ENCODE data around the gene FANCI. TPM values are rescaled to one million over a fixed set of nuclear protein-coding genes. Genes with fewer than 3 reads are reported as not detected.

The FANCI gene
- total RNA-seq, 1 donor from 2014 or later, result 23.1 TPM

- DNase-seq, result no peak
Measured at GRCh38 chr15:89308236-89308635, 64.5 kb downstream of the FANCI start.

GRCh38 chr15:89309993-89310392 is 66.2 kb downstream of the FANCI start:
- DNase-seq, result no peak

DNA sequence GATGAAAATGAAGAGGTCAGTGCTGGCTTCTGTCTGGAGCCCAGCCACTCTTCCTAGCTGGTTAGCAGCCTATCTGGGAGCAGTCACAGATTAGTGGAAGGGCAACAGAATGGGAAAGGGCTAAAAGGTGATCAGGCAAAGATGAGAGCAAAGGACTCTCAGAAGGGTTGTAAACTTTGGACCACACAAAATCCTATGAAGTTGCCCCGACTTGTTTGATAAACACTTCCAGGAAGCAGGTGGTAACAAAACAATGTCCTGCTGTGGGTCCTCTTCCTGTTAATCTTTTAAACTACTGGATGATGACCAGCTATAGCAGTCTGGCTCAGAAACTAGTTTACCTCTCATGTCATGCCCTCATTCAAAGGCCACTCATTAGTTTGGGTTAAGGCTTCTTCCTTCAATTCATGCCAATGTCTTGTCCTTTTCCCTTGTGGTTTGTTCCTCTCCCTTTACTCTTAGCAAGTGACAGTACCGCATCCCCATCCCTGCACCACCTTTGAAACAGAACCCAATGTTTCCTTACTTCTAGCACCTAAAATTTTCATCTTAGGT is 71.7 kb downstream of the FANCI start:
- DNase-seq, result peak; percentile 54

- DNase-seq, result no peak
Measured at GRCh38 chr15:89316504-89316903, 72.7 kb downstream of the FANCI start.

GRCh38 chr15:89317186-89317720 is 73.5 kb downstream of the FANCI start:
- peak; percentile 60 for DNase-seq

GRCh38 chr15:89319678-89320077 is 75.9 kb downstream of the FANCI start:
- no peak for DNase-seq

GRCh38 chr15:89320200-89320599 is 76.4 kb downstream of the FANCI start:
- no peak for DNase-seq

DNA sequence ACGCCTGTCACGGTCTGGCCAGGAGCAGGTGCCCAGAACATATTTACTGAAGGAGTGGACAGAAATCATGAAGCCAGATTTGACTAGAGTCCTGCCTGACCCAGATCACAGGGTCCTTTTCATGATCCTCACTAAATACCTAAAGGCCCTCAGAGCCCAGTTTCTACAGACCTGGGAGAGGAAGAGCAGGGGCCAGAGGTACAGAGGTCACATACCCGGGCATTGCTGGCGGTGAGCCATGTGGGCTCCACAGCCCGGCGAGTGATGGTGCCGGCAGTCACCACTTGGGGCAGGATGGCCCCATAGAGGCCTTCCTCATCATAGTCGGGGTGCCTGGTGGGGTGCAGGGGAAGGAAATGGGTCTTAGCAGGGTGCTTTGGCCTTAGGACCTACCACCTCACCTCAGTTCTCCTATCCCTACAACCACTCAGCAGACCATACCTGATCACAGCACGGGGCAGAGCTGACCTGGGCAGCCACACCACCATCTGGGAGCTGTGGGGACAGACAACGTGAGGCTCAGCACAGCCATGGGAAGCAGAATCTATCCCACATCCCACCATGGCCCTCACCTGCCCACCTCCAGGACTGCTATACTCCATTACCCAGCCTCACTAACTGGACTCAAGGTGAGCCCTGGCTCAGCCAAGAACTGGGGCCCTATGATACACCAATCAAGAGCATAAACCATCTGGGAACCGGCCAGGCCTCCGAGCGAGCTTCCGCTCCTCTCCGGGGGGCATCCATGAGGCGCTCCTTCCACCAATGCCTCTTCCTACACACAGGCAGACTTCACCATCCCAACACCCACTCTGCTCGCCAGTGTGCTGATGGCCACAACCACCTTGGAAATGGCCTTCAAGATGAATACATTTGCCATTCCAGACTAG is 78.0 kb downstream of the FANCI start:
- no peak for DNase-seq

DNA sequence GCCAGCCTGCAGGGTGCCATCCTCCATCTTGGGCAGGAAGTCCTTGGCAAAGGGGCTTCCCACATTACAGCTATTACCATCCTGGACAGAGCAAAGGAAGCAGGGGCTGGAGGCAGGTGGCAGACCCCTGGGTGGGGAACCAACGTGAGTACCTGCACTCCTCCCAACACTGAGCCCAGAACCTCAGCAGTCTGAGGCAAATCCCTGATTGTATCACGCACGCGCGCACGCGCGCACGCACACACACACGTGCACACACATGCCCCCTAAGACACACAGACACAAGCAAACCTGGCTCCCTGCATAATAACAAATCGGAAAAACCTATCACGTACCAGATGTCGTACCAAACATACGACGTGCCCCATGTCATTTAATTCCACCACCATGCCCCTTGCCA is 79.0 kb downstream of the FANCI start:
- DNase-seq, result no peak

DNA sequence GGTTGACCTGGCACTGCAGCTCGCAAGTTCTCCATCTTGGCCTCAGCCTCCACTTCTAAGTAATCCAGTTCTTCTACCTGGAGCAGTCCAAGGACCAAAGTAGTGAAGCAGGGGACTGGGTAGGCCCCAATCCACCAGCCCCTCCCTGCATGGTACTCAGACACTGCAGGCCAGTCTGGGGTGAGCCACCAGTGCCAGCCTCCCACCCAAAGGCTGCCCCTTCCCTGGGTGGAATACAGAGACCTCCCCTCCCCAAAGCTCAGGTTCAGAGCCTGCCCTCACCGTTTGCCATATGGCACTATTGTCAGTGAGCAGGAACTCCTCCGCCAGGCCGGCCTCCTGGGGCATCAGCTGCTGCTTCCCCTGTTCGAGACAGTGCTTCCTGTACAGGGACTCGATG is 80.0 kb downstream of the FANCI start:
- no peak for DNase-seq

DNA sequence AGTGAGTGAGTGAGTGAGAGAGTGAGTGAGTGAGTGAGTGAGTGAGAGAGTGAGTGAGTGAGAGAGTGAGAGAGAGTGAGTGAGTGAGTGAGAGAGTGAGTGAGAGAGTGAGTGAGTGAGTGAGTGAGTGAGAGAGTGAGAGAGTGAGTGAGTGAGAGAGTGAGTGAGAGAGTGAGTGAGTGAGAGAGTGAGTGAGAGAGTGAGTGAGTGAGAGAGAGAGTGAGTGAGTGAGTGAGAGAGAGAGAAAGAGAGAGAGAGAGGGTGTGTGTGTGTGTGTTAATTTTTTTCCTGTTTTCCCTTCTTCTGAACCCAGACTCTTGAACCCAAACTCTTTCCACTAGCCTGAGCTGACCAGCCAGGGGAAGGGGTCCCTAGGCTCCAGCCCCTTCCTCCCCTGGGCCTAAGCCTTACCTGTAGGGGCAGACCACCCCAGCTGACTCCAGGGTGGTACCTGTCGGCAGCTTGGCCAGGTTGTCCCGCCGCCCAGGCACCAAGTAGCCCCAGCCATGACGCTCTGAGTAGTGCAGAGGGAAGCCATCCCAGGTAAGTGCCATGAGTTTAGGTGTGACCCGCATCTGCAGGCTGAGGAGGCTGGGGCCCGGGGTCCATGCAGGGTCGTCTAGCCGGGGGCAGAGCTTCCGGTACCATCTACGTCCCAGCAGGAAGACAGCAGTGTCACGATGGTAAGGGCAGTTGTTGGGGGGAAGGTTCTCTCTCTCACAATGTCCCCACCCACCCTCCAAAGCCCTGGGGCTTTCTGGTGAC is 81.4 kb downstream of the FANCI start:
- no peak for DNase-seq

- DNase-seq, result no peak
Measured at GRCh38 chr15:89326316-89326715, 82.5 kb downstream of the FANCI start.

GRCh38 chr15:89327113-89327512 is 83.3 kb downstream of the FANCI start:
- no peak for DNase-seq

DNA sequence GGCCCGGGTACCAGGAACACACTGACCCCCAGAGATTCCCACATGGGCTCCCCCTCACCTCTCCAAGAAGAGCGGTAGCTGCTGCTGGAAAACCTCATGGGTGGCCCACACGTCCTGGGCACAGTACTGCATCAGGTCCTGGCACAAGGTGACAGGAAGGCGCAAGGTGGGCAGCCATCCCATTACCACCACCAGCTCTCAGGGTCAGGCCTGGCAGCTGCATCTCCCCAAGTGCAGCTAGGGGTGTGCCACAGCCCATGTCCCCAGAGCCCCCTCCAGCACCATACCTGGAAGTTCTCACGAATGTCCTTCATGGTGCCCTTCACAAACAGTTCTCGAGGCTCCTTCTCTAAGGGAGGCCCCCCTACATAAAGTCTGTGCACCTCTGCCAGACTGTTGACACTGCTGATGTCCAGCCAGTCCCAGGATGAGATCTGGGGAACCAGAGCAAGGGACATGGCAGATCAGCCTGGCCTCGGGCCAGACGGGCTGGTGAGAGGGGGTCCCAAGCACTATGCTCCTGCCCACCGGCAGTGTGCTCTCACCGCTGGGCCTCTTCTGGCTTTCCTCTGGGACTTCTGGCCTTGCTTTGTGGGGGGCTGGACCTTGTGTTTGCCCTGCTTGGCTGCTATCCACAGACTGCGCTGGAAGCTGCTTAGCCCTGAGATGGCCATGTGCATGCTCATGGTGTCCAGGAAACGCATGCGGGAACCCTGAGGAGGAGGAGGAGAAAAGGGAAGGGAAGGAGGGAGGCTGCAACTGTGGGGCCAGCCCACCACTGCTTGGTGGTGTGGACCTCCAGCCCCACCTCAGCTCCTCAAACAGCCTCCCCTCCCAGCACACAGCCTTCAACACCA is 84.8 kb downstream of the FANCI start:
- no peak for DNase-seq

DNA sequence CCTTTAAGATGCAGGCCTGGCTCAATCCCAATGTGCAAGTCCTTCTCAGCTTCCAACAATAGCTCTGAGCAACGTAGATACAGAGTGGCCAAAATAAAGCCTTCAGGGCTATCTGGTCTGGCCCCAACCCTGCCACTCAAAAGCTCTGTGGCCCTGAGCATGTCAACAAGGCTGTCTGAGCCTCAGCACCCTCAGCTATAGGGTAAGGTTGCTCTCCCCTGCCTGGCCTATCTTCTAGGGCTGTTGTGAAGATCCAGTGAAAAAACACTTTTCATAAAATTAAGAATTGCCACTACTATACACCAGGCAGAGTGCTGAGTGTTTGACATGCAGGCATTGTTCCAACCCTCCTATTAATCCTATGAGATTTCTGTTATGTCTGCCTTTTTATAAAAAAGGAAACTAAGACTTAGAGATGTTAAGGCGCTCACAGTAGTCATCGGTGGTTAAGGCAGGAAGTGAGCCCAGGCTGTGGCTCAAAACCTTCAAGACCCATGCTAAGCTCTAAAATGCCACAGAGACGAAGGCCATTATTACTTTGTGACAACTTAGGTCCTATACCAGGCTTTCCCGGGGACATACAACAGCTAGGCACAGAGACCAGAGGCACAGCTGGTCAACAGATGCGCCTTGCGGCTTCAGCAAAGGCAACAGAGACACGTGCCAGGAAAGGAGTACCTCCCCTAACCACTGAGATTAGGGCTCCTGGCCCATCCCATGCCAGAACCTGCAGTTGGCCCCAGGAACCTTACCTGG is 85.7 kb downstream of the FANCI start:
- DNase-seq, result no peak

DNA sequence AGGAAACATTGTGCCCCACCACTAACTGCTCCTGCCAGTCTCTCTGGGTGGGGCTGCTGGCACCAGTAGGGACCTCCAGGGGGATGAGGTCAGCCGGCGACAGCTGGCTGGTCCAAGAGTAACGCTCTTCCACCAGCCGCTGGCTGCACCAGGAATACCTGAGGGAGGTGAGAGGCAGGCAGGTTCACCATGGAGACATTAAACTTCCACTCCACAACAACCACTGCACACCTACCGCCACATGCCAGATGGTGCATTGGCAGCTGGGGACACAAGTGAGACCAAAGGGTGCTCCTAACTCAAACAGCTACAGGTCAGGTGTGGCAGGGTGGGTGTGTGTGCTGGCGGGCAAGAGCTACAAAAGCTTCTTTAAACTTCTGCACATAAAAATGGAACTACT is 86.3 kb downstream of the FANCI start:
- DNase-seq, result no peak

DNA sequence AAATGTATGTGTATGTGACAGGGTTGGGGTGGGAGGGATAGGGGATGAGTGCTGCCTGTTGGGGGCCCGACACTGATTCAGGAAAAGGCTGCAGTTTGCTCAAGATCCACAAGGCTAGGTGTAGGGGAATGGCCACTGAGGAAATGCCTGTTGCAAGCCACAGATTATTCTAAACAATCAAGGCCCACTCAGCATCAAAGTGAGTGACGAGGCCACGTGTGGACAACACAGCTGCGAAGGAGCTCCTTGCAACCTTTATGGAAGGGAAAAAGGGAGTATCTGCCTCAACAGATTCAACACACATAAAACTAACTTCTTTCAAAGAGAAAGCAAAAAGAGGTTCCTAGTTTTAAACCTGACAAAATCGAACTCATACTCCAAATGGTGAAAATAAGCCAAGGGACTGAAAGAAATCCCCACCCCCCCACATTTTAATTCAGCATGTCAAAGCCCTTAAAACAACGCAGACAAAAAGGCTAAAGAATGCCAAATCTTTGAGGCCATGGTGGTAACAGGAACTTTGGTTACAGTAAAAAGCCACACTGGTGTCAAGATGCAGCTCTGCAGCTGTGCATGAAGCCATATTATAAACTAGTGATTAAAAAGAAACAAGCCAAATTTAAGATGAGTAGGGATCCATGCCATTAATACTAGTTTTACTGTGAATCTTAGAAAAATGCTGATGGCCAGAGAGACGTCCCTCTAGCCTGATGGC is 87.3 kb downstream of the FANCI start:
- DNase-seq, result no peak

GRCh38 chr15:89332446-89332845 is 88.7 kb downstream of the FANCI start:
- DNase-seq, result peak; percentile 62

- no peak for DNase-seq
Measured at GRCh38 chr15:89333011-89333860, 89.5 kb downstream of the FANCI start.

DNA sequence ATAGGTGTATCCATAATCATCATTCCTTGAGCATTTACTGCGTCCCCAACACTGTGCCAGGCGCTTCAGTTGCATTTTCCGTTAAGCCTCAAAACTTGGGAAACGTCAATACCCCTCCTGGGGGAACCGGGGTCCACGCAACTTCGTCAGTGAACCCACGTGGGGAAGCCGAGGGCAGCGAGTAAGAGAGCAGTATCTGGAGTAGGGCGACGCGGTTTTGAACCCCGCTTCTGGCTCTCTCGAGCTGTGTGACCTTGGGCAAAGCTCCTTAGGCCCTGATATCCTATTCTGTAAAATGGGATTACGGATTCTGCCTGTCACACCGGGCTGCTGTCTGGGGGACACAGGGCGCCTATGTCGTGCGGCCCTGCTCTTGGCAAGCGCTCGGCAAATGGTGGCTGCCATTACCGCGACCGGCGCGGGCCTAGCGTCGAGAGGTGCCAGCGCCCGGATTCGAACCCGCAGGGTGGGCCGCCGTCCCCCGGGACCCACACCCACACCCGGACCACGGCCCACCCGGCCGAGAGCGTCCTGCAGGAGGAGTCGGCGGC is 90.3 kb downstream of the FANCI start:
- DNase-seq, result no peak
